CD4-positive, CD25-positive, alpha-beta regulatory T cell (primary cell): ENCODE results near the gene CYB5R3. TPM values are rescaled to one million over a fixed set of nuclear protein-coding genes. Genes with fewer than 3 reads are reported as not detected.
A peak's percentile ranks its signal among the peaks of the same experiment; 100 is the strongest.
"Not testable (repeated sequence)": the region's sequence is repeated elsewhere in the genome, so short reads cannot be mapped to it uniquely, and the experiment has no call there.

Experiments
- ATAC-seq, 2 donors: fragments of 150-1000 bp; cut with Tn5 transposase; one replicate each; pipeline ENCODE4 v1.10.0; 2021; ENCODE audit warnings: low read depth in 2 of 2, moderate number of reproducible peaks in 2 of 2, moderate library complexity in 1 of 2
- DNase-seq, 3 donors: peaks; one replicate each; pipeline versions ENCODE4 v3.0.0 to v3.0.0-alpha.2; 2012 to 2022; ENCODE audit warnings: mixed read lengths in 1 of 3
- H3K27ac ChIP-seq: one replicate; pipeline ENCODE4 v1.7.0; 2013; ENCODE audit warnings: mild to moderate bottlenecking, low read length; ENCODE audit not compliant: insufficient read depth, poor library complexity, severe bottlenecking
- H3K27me3 ChIP-seq: one replicate; pipeline ENCODE4 v1.7.0; 2013; ENCODE audit warnings: low read length; ENCODE audit not compliant: control insufficient read depth, insufficient read depth
- H3K36me3 ChIP-seq: one replicate; pipeline ENCODE4 v1.7.0; 2013; ENCODE audit warnings: mild to moderate bottlenecking, low read length, moderate library complexity; ENCODE audit not compliant: control insufficient read depth, insufficient read depth
- H3K4me1 ChIP-seq: 2 replicates; pipeline ENCODE4 v1.7.0; 2013; ENCODE audit warnings: mild to moderate bottlenecking, low read length; ENCODE audit not compliant: insufficient read depth, control insufficient read depth, poor library complexity, severe bottlenecking
- H3K4me3 ChIP-seq: one replicate; pipeline ENCODE4 v1.7.0; 2013; ENCODE audit warnings: low read depth, mild to moderate bottlenecking, low read length, moderate library complexity
- H3K9me3 ChIP-seq, 2 experiments: 1 replicate in 1 of 2; 2 replicates in 1 of 2; pipeline ENCODE4 v1.7.0; 2013; ENCODE audit warnings: low read length in 2 of 2, mild to moderate bottlenecking in 1 of 2, moderate library complexity in 1 of 2; ENCODE audit not compliant: control insufficient read depth in 2 of 2
- H3K27ac Mint-ChIP-seq, 3 donors: one replicate each; pipeline ENCODE4 v1.8.0; 2020 to 2022; ENCODE audit warnings: mild to moderate bottlenecking in 3 of 3, mixed read lengths in 3 of 3, moderate library complexity in 2 of 3
- H3K27me3 Mint-ChIP-seq: one replicate; pipeline ENCODE4 v1.8.0; 2022; ENCODE audit warnings: mild to moderate bottlenecking, mixed read lengths
- H3K36me3 Mint-ChIP-seq: one replicate; pipeline ENCODE4 v1.8.0; 2020; ENCODE audit warnings: mixed read lengths
- H3K4me1 Mint-ChIP-seq, 4 donors: one replicate each; pipeline ENCODE4 v1.8.0; 2020 to 2022; ENCODE audit warnings: mixed read lengths in 4 of 4, mild to moderate bottlenecking in 1 of 4
- H3K4me3 Mint-ChIP-seq, 4 donors: one replicate each; pipeline ENCODE4 v1.8.0; 2020 to 2022; ENCODE audit warnings: mild to moderate bottlenecking in 4 of 4, mixed read lengths in 4 of 4, moderate library complexity in 3 of 4
- H3K9me3 Mint-ChIP-seq, 7 donors: one replicate each; pipeline ENCODE4 v1.8.0; 2020 to 2022; ENCODE audit warnings: mixed read lengths in 7 of 7, mild to moderate bottlenecking in 3 of 7, moderate library complexity in 2 of 7
- polyA plus RNA-seq, 4 donors: library from polyadenylated mRNA; unstranded; fragments of 300-500 nt; fragmentation: Illumina TruSeq; gene quantifications; one replicate each; pipeline ENCODE4 v1.2.3, GENCODE V29; 2021
- total RNA-seq: library from RNA; stranded (reverse); gene quantifications from one replicate; pipeline ENCODE4 v1.2.3, GENCODE V29; 2022

The CYB5R3 gene
- total and polyA plus RNA-seq, 5 donors from 2014 or later: 46.6 to 56.3 (median 56.2) TPM

GRCh38 chr22:42683578-42684283, 34.5 kb upstream of the CYB5R3 start:
- Mint-ChIP-seq H3K4me1 (no peaks in the 10 kb centered on the region), H3K27ac (no peak overlapping the region), H3K4me3 (no peak overlapping the region), H3K27me3 (peaks cover 4% of the 10 kb centered on the region), H3K9me3 (peaks cover 0 to 8% (median 3%) of the 10 kb centered on the region in 7 donors), H3K36me3 (no peaks in the 10 kb centered on the region)
- Histone ChIP-seq H3K36me3 (no peaks in the 10 kb centered on the region), H3K9me3 (peaks cover 0 to 3% of the 10 kb centered on the region in 2 experiments), H3K27ac (no peak overlapping the region), H3K4me1 (no peaks in the 10 kb centered on the region), H3K27me3 (no peaks in the 10 kb centered on the region), H3K4me3 (no peak overlapping the region)
- DNase-seq (no peak), ATAC-seq (no peak)

- Histone ChIP-seq H3K9me3 (peaks cover 0 to 8% of the 10 kb centered on the region in 2 experiments), H3K4me1 (no peaks in the 10 kb centered on the region), H3K36me3 (no peaks in the 10 kb centered on the region), H3K27me3 (no peaks in the 10 kb centered on the region), H3K27ac (no peak overlapping the region), H3K4me3 (no peak overlapping the region)
- Mint-ChIP-seq H3K9me3 (peaks cover 1 to 12% (median 5%) of the 10 kb centered on the region in 7 donors), H3K27ac (peak overlapping the region in 1 of 3 donors; percentile 43), H3K27me3 (peaks cover 8% of the 10 kb centered on the region), H3K4me1 (no peaks in the 10 kb centered on the region), H3K4me3 (no peak overlapping the region), H3K36me3 (no peaks in the 10 kb centered on the region)
- no peak for ATAC-seq
- no peak for DNase-seq
Measured at GRCh38 chr22:42682113-42682851, 33.1 kb upstream of the CYB5R3 start.

- H3K27ac Mint-ChIP-seq: no peak overlapping the region
- no peaks in the 10 kb centered on the region for H3K4me1 Mint-ChIP-seq
- Histone ChIP-seq H3K27me3 (no peaks in the 10 kb centered on the region), H3K4me3 (no peak overlapping the region), H3K9me3 (peaks cover 0 to 8% of the 10 kb centered on the region in 2 experiments), H3K27ac (no peak overlapping the region), H3K36me3 (no peaks in the 10 kb centered on the region), H3K4me1 (no peaks in the 10 kb centered on the region)
- H3K27me3 Mint-ChIP-seq: peaks cover 10% of the 10 kb centered on the region
- no peak overlapping the region for H3K4me3 Mint-ChIP-seq
- DNase-seq (no peak), ATAC-seq (peak in 1 of 2 donors; percentile 28)
- peaks cover 1 to 12% (median 6%) of the 10 kb centered on the region in 7 donors for H3K9me3 Mint-ChIP-seq
- no peaks in the 10 kb centered on the region for H3K36me3 Mint-ChIP-seq
Measured at GRCh38 chr22:42680648-42681047, 31.5 kb upstream of the CYB5R3 start.

GRCh38 chr22:42679691-42680090, 30.5 kb upstream of the CYB5R3 start:
- no peak overlapping the region for H3K4me3 Mint-ChIP-seq
- peaks cover 10% of the 10 kb centered on the region for H3K27me3 Mint-ChIP-seq
- Histone ChIP-seq H3K27me3 (no peaks in the 10 kb centered on the region), H3K4me1 (no peaks in the 10 kb centered on the region), H3K9me3 (peaks cover 0 to 8% of the 10 kb centered on the region in 2 experiments), H3K36me3 (no peaks in the 10 kb centered on the region), H3K4me3 (no peak overlapping the region), H3K27ac (no peak overlapping the region)
- ATAC-seq (no peak), DNase-seq (no peak)
- H3K36me3 Mint-ChIP-seq: no peaks in the 10 kb centered on the region
- peaks cover 1 to 12% (median 6%) of the 10 kb centered on the region in 7 donors for H3K9me3 Mint-ChIP-seq
- H3K4me1 Mint-ChIP-seq: no peaks in the 10 kb centered on the region
- no peak overlapping the region for H3K27ac Mint-ChIP-seq

GRCh38 chr22:42678894-42679293, 29.7 kb upstream of the CYB5R3 start:
- H3K4me3 Mint-ChIP-seq: no peak overlapping the region
- no peak overlapping the region for H3K27ac ChIP-seq
- peaks cover 1 to 12% (median 6%) of the 10 kb centered on the region in 7 donors for H3K9me3 Mint-ChIP-seq
- no peak overlapping the region for H3K4me3 ChIP-seq
- H3K27me3 Mint-ChIP-seq: peaks cover 10% of the 10 kb centered on the region
- H3K36me3 ChIP-seq: no peaks in the 10 kb centered on the region
- no peaks in the 10 kb centered on the region for H3K4me1 ChIP-seq
- H3K9me3 ChIP-seq: peaks cover 0 to 8% of the 10 kb centered on the region in 2 experiments
- H3K36me3 Mint-ChIP-seq: no peaks in the 10 kb centered on the region
- no peaks in the 10 kb centered on the region for H3K4me1 Mint-ChIP-seq
- peak overlapping the region in 1 of 3 donors; percentile 87 for H3K27ac Mint-ChIP-seq
- DNase-seq (no peak), ATAC-seq (no peak)
- H3K27me3 ChIP-seq: no peaks in the 10 kb centered on the region

- not testable (repeated sequence) for H3K27ac ChIP-seq, H3K4me1 ChIP-seq, ATAC-seq, H3K4me3 Mint-ChIP-seq, H3K4me3 ChIP-seq, H3K36me3 Mint-ChIP-seq, H3K4me1 Mint-ChIP-seq, DNase-seq, H3K27me3 ChIP-seq, H3K27me3 Mint-ChIP-seq, H3K36me3 ChIP-seq, H3K27ac Mint-ChIP-seq, H3K9me3 ChIP-seq
- peaks cover 1 to 12% (median 6%) of the 10 kb centered on the region in 7 donors for H3K9me3 Mint-ChIP-seq
Measured at GRCh38 chr22:42677936-42678335, 28.7 kb upstream of the CYB5R3 start.

GRCh38 chr22:42676059-42676607, 26.9 kb upstream of the CYB5R3 start:
- Mint-ChIP-seq H3K9me3 (peaks cover 1 to 12% (median 6%) of the 10 kb centered on the region in 7 donors), H3K36me3 (peaks cover 2% of the 10 kb centered on the region), H3K4me1 (peaks cover 4 to 12% (median 5%) of the 10 kb centered on the region in 4 donors), H3K4me3 (no peak overlapping the region), H3K27ac (peak overlapping the region in 1 of 3 donors; percentile 84), H3K27me3 (peaks cover 10% of the 10 kb centered on the region)
- Histone ChIP-seq H3K4me3 (no peak overlapping the region), H3K9me3 (peaks cover 0 to 8% of the 10 kb centered on the region in 2 experiments), H3K27me3 (no peaks in the 10 kb centered on the region), H3K4me1 (peaks cover 2% of the 10 kb centered on the region), H3K27ac (no peak overlapping the region), H3K36me3 (no peaks in the 10 kb centered on the region)
- no peak for ATAC-seq
- no peak for DNase-seq
